OCI-LY1 (cell line): ENCODE data around the gene CEMIP.

Experiments
- H2AFZ ChIP-seq: fragments of 200-600 bp; sonication (generic), shearing (Covaris generic); 2 replicates; pipeline ENCODE4 v1.6.0; 2014; ENCODE audit warnings: antibody characterized with exemption, mild to moderate bottlenecking, low read length
- H3F3A ChIP-seq: fragments of 200-600 bp; sonication (generic), shearing (Covaris generic); 2 replicates; pipeline ENCODE4 v1.6.0; 2014; ENCODE audit warnings: mild to moderate bottlenecking, antibody characterized with exemption, low read length, moderate library complexity; ENCODE audit not compliant: insufficient read depth
- H3K27ac ChIP-seq: fragments of 200-600 bp; sonication (generic); 2 replicates; pipeline ENCODE4 v1.5.1; 2014; ENCODE audit warnings: low read length, mixed run types, mild to moderate bottlenecking, low read depth; ENCODE audit not compliant: poor library complexity, severe bottlenecking
- H3K27me3 ChIP-seq: fragments of 200-600 bp; sonication (generic); 2 replicates; pipeline ENCODE4 v1.6.0; 2014; ENCODE audit warnings: antibody characterized with exemption, mild to moderate bottlenecking, low read length, moderate library complexity; ENCODE audit not compliant: insufficient read depth
- H3K36me3 ChIP-seq: fragments of 200-600 bp; sonication (generic); 2 replicates; pipeline ENCODE4 v1.6.1; 2014; ENCODE audit warnings: mild to moderate bottlenecking, antibody characterized with exemption, low read length, moderate library complexity, mixed read lengths; ENCODE audit not compliant: insufficient read depth
- H3K4me1 ChIP-seq: fragments of 200-600 bp; sonication (generic); 2 replicates; pipeline ENCODE4 v1.5.1; 2014; ENCODE audit warnings: mild to moderate bottlenecking, low read length, moderate library complexity; ENCODE audit not compliant: insufficient read depth, severe bottlenecking
- H3K4me2 ChIP-seq: fragments of 200-600 bp; sonication (generic), shearing (Covaris generic); 2 replicates; pipeline ENCODE4 v1.6.1; 2014; ENCODE audit warnings: low read length
- H3K4me3 ChIP-seq: fragments of 200-600 bp; sonication (generic); 2 replicates; pipeline ENCODE4 v1.5.1; 2014; ENCODE audit warnings: low read length, low read depth, mild to moderate bottlenecking, mixed read lengths; ENCODE audit not compliant: poor library complexity, severe bottlenecking
- H3K79me2 ChIP-seq: fragments of 200-600 bp; shearing (Covaris generic); 2 replicates; pipeline ENCODE4 v1.6.1; 2016; ENCODE audit warnings: mixed run types, low read length, mixed read lengths; ENCODE audit not compliant: insufficient read depth
- H3K9ac ChIP-seq: fragments of 200-600 bp; sonication (generic), shearing (Covaris generic); 2 replicates; pipeline ENCODE4 v1.6.1; 2014; ENCODE audit warnings: mild to moderate bottlenecking, low read length, mixed read lengths
- H3K9me2 ChIP-seq: fragments of 200-600 bp; sonication (generic), shearing (Covaris generic); 2 replicates; pipeline ENCODE4 v1.6.1; 2014; ENCODE audit warnings: low read depth, mild to moderate bottlenecking, low read length, mixed read lengths
- H3K9me3 ChIP-seq: fragments of 200-600 bp; shearing (Covaris generic); 2 replicates; pipeline ENCODE4 v1.6.1; 2014; ENCODE audit warnings: low read length, mixed read lengths
- H4K20me1 ChIP-seq: fragments of 200-600 bp; sonication (generic), shearing (Covaris generic); 2 replicates; pipeline ENCODE4 v1.6.0; 2016; ENCODE audit warnings: mild to moderate bottlenecking, low read length; ENCODE audit not compliant: insufficient read depth
- EZH2 ChIP-seq: fragments of 200-600 bp; sonication (generic), shearing (Covaris generic); IDR thresholded peaks from 2 replicates; pipeline ENCODE4 v1.8.0; 2017; ENCODE audit warnings: borderline replicate concordance, mixed run types, mild to moderate bottlenecking, antibody characterized with exemption, low read length, moderate library complexity, mixed read lengths
- TF ChIP-seq, protein P1 (sequence below): fragments of 200-600 bp; sonication (generic), shearing (Covaris generic); IDR thresholded peaks from 2 replicates; pipeline ENCODE4 v1.5.1; 2017; ENCODE audit warnings: mild to moderate bottlenecking, antibody characterized with exemption, low read length, moderate library complexity, mixed read lengths

The CEMIP gene

DNA sequence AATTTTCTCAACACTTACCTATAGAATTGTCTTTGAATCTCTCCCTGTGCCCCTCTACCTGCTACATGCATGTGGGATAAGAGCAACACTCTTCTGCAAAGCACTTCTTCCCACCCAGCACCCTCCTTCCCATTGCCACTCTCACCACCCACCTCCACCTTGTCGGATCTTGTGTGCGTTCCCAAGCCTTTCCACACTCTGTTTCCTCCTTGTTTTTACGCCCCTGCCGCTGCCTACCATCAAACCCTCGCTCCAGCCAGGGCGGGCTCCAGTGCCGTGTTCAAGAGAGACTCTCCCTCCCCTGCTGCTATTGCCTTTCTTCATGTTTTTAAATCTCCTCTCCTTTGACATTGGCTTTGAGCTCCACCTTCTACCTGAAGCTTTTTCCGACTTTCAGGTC is 43.8 kb upstream of the CEMIP start:
- Histone ChIP-seq H3F3A (no peaks in the 10 kb centered on the region), H3K4me2 (no peak overlapping the region), H3K27me3 (no peaks in the 10 kb centered on the region), H4K20me1 (no peaks in the 10 kb centered on the region), H3K27ac (no peak overlapping the region), H3K9ac (no peak overlapping the region), H3K4me3 (no peak overlapping the region), H3K9me2 (no peaks in the 10 kb centered on the region), H3K4me1 (no peaks in the 10 kb centered on the region), H3K79me2 (no peaks in the 10 kb centered on the region), H2AFZ (no peak overlapping the region), H3K9me3 (no peaks in the 10 kb centered on the region), H3K36me3 (no peaks in the 10 kb centered on the region)
- TF ChIP-seq, protein P1, sequence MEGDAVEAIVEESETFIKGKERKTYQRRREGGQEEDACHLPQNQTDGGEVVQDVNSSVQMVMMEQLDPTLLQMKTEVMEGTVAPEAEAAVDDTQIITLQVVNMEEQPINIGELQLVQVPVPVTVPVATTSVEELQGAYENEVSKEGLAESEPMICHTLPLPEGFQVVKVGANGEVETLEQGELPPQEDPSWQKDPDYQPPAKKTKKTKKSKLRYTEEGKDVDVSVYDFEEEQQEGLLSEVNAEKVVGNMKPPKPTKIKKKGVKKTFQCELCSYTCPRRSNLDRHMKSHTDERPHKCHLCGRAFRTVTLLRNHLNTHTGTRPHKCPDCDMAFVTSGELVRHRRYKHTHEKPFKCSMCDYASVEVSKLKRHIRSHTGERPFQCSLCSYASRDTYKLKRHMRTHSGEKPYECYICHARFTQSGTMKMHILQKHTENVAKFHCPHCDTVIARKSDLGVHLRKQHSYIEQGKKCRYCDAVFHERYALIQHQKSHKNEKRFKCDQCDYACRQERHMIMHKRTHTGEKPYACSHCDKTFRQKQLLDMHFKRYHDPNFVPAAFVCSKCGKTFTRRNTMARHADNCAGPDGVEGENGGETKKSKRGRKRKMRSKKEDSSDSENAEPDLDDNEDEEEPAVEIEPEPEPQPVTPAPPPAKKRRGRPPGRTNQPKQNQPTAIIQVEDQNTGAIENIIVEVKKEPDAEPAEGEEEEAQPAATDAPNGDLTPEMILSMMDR, result no peak
- TF ChIP-seq EZH2, result no peak

DNA sequence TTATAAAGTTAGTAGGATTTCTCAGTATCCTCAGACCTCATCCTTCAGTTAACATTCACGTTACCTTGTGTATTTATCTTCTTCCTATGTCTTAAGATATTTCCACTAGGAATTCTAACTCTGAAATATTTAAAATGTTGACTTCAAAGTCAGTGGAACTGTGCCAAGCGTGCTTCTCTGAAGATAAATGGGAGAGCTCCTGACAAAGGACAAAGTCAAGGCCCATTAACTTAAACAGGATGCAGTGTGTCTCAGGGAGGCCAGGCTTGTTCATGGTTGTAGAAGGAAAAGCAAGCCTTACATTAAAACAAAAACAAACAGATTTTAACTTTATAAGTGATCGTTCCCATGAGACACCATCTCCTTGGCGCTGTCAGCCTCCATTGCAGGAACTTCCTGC is 42.6 kb upstream of the CEMIP start:
- Histone ChIP-seq H2AFZ (no peak overlapping the region), H3F3A (no peaks in the 10 kb centered on the region), H3K9me3 (no peaks in the 10 kb centered on the region), H3K27me3 (no peaks in the 10 kb centered on the region), H3K27ac (no peak overlapping the region), H3K4me1 (no peaks in the 10 kb centered on the region), H3K9me2 (no peaks in the 10 kb centered on the region), H3K79me2 (no peaks in the 10 kb centered on the region), H3K4me2 (no peak overlapping the region), H3K4me3 (no peak overlapping the region), H3K9ac (no peak overlapping the region), H4K20me1 (no peaks in the 10 kb centered on the region), H3K36me3 (no peaks in the 10 kb centered on the region)
- TF ChIP-seq, protein P1, result no peak
- no peak for TF ChIP-seq EZH2

DNA sequence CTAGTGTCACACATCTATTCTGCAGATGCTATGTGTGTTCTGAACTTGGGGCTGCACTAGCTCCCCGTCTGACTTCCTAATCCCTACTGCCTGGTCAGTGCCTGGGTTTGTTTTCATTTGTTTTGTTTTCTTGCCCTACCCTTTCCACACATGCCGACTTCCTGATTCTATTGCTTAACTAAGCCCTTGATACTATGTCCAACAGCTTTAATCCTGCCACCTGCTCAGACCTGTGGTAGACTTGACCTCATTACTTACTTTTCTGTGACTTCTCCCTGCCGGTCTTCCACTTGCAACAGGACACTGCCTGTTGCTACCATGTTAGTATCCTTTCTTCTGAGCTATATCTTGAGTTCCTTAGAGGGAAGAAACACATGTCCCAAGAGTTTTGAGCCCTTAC is 39.3 kb upstream of the CEMIP start:
- no peaks in the 10 kb centered on the region for H3K27me3 ChIP-seq
- no peaks in the 10 kb centered on the region for H3K79me2 ChIP-seq
- TF ChIP-seq EZH2, result no peak
- TF ChIP-seq, protein P1, result no peak
- H2AFZ ChIP-seq, result no peak overlapping the region
- H3K9ac ChIP-seq, result no peak overlapping the region
- no peaks in the 10 kb centered on the region for H4K20me1 ChIP-seq
- H3F3A ChIP-seq, result no peaks in the 10 kb centered on the region
- H3K27ac ChIP-seq, result no peak overlapping the region
- no peaks in the 10 kb centered on the region for H3K9me3 ChIP-seq
- no peaks in the 10 kb centered on the region for H3K4me1 ChIP-seq
- no peak overlapping the region for H3K4me2 ChIP-seq
- H3K9me2 ChIP-seq, result no peaks in the 10 kb centered on the region
- H3K36me3 ChIP-seq, result no peaks in the 10 kb centered on the region
- no peak overlapping the region for H3K4me3 ChIP-seq
